Vagina (tissue), 2 donors: Measurements from ENCODE around the gene OR4E2.

Experiments
- POLR2A ChIP-seq, 2 donors: fragments of 450-650 bp; IDR thresholded peaks; one replicate each; pipeline ENCODE4 v1.6.1; 2017; ENCODE audit warnings: antibody characterized with exemption in 2 of 2, mild to moderate bottlenecking in 2 of 2, moderate library complexity in 2 of 2
- TF ChIP-seq, protein P1 (sequence below), 3 experiments: fragments of 450-650 bp in 2 of 3; fragments of 200-600 bp in 1 of 3; sonication (generic) in 1 of 3; IDR thresholded peaks; one replicate each; pipeline ENCODE4 v1.5.1; 2017 to 2019; ENCODE audit warnings: antibody characterized with exemption in 3 of 3, mild to moderate bottlenecking in 2 of 3, moderate library complexity in 2 of 3

DNA sequence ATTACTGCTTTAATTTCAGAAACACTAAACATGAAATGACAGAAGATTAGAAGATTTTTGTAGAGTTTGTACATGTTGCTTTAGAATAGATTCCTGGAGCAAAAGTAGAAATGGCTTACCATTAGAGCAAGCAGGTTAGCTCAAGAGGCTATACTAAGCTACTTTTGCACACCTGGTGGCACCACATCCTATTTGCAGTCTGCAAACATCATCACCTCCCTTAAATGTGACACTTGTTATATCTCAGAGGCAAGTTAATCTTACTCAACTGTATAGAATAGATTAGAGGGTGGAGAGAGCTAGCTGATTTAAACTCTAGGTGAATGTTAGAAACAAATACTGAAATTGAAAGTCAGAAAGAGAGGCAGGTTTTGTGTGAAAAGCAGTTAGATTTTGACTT is 50.7 kb downstream of the OR4E2 start:
- TF ChIP-seq, protein P1, sequence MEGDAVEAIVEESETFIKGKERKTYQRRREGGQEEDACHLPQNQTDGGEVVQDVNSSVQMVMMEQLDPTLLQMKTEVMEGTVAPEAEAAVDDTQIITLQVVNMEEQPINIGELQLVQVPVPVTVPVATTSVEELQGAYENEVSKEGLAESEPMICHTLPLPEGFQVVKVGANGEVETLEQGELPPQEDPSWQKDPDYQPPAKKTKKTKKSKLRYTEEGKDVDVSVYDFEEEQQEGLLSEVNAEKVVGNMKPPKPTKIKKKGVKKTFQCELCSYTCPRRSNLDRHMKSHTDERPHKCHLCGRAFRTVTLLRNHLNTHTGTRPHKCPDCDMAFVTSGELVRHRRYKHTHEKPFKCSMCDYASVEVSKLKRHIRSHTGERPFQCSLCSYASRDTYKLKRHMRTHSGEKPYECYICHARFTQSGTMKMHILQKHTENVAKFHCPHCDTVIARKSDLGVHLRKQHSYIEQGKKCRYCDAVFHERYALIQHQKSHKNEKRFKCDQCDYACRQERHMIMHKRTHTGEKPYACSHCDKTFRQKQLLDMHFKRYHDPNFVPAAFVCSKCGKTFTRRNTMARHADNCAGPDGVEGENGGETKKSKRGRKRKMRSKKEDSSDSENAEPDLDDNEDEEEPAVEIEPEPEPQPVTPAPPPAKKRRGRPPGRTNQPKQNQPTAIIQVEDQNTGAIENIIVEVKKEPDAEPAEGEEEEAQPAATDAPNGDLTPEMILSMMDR (IDR thresholded peaks at IDR 0.05) = no peak
- no peak for TF ChIP-seq POLR2A (IDR thresholded peaks at IDR 0.05)
